Keratinocyte (primary cell): ENCODE measurements around the gene CASP7. TPM values are rescaled to one million over a fixed set of nuclear protein-coding genes. Genes with fewer than 3 reads are reported as not detected.

Experiments
- DNase-seq: peaks from one replicate; pipeline ENCODE4 v3.0.0-alpha.2; 2011; ENCODE audit warnings: low read depth, missing footprints, low spot score
- FAIRE-seq: peaks from 2 replicates; lab custom pipeline; 2011; peaks lifted over from hg19 to GRCh38; lab: Jason Lieb, UNC
- H2AFZ ChIP-seq: 2 replicates; pipeline ENCODE4 v1.6.0; 2012; ENCODE audit warnings: low read length, control low read depth, inconsistent platforms; ENCODE audit not compliant: control insufficient read depth
- H3K27ac ChIP-seq: 2 replicates; pipeline ENCODE4 v1.5.1; 2011; ENCODE audit warnings: low read length; ENCODE audit not compliant: control insufficient read depth, insufficient read depth
- H3K27me3 ChIP-seq: 3 replicates; pipeline ENCODE4 v1.6.0; 2011; ENCODE audit warnings: low read length; ENCODE audit not compliant: control insufficient read depth, insufficient read depth; ENCODE audit errors: extremely low read depth
- H3K36me3 ChIP-seq, 2 experiments: 2 replicates in 1 of 2; 3 replicates in 1 of 2; pipeline ENCODE4 v1.5.1; 2011; ENCODE audit warnings: low read length in 2 of 2, mild to moderate bottlenecking in 1 of 2; ENCODE audit not compliant: control insufficient read depth in 2 of 2, insufficient read depth in 2 of 2; ENCODE audit errors: extremely low read depth in 1 of 2
- H3K4me1 ChIP-seq: 3 replicates; pipeline ENCODE4 v1.5.1; 2011; ENCODE audit warnings: low read length; ENCODE audit not compliant: control insufficient read depth, insufficient read depth; ENCODE audit errors: extremely low read depth
- H3K4me2 ChIP-seq: 3 replicates; pipeline ENCODE4 v1.6.0; 2011; ENCODE audit warnings: low read depth, low read length; ENCODE audit not compliant: control insufficient read depth, insufficient read depth; ENCODE audit errors: extremely low read depth
- H3K4me3 ChIP-seq, 3 experiments: fragments of 200-600 bp in 1 of 3; sonication (generic) in 1 of 3; 2 replicates in 2 of 3; 3 replicates in 1 of 3; pipeline ENCODE4 v1.5.1; 2011 to 2016; ENCODE audit warnings: low read length in 3 of 3, mild to moderate bottlenecking in 3 of 3, control low read depth in 2 of 3, inconsistent platforms in 1 of 3, low read depth in 1 of 3, mixed read lengths in 1 of 3, mixed run types in 1 of 3, moderate library complexity in 1 of 3; ENCODE audit not compliant: control insufficient read depth in 2 of 3, insufficient read depth in 2 of 3; ENCODE audit errors: extremely low read depth in 1 of 3
- H3K79me2 ChIP-seq: 2 replicates; pipeline ENCODE4 v1.6.0; 2012; ENCODE audit warnings: low read length; ENCODE audit not compliant: control insufficient read depth, insufficient read depth
- H3K9ac ChIP-seq: 3 replicates; pipeline ENCODE4 v1.6.0; 2011; ENCODE audit warnings: low read length; ENCODE audit not compliant: control insufficient read depth, insufficient read depth; ENCODE audit errors: extremely low read depth
- H3K9me1 ChIP-seq: 3 replicates; pipeline ENCODE4 v1.6.0; 2011; ENCODE audit warnings: low read length; ENCODE audit not compliant: control insufficient read depth, insufficient read depth; ENCODE audit errors: extremely low read depth
- H3K9me3 ChIP-seq: 2 replicates; pipeline ENCODE4 v1.5.1; 2012; ENCODE audit warnings: low read depth, low read length; ENCODE audit not compliant: control insufficient read depth
- H4K20me1 ChIP-seq: 3 replicates; pipeline ENCODE4 v1.6.0; 2011; ENCODE audit warnings: low read length; ENCODE audit not compliant: control insufficient read depth, insufficient read depth; ENCODE audit errors: extremely low read depth
- CTCF ChIP-seq, 3 experiments: IDR thresholded peaks in 1 of 3; conservative IDR thresholded peaks in 1 of 3; optimal IDR thresholded peaks in 1 of 3; 2 replicates in 2 of 3; 3 replicates in 1 of 3; pipeline versions ENCODE3 to v1.5.1; 2011; ENCODE audit warnings: low read length in 3 of 3, mild to moderate bottlenecking in 3 of 3, moderate library complexity in 2 of 3, control low read depth in 1 of 3, inconsistent platforms in 1 of 3; ENCODE audit not compliant: insufficient read depth in 2 of 3; ENCODE audit errors: extremely low read depth in 1 of 3
- EZH2 ChIP-seq: IDR thresholded peaks from one replicate; pipeline ENCODE4 v1.6.1; 2012; ENCODE audit warnings: inconsistent platforms, mild to moderate bottlenecking, low read length, moderate library complexity
- dilution Hi-C: fragments of 300-500 bp; cut with MboI; formaldehyde crosslinking; loops from one replicate; pipeline ENCODE4 v1.7.0; 2020; ENCODE audit warnings: low sequenced_read_pairs; ENCODE audit not compliant: extremely low pct_ligation_motif_present
- polyA plus RNA-seq, 5 experiments: library from polyadenylated mRNA; depleted of rRNA in 3 of 5; stranded (reverse) in 3 of 5; stranded (forward) in 1 of 5; unstranded in 1 of 5; fragments of >200 nt; gene quantifications; 1 replicate in 1 of 5; 2 replicates in 3 of 5; 3 replicates in 1 of 5; pipeline versions ENCODE4 v1.2.1 to v1.2.3, GENCODE V29; 2011 to 2012; ENCODE audit warnings: missing spikeins in 2 of 5, low read depth in 1 of 5, low replicate concordance in 1 of 5

CASP7 gene
- polyA plus RNA-seq, 1 donor (not counting 4 experiments of a cell fraction or from before 2014, with no cell fraction given): 23.2 TPM

- Histone ChIP-seq H3K27me3 (no peaks in the 10 kb centered on the region), H3K27ac (no peak overlapping the region), H3K36me3 (no peaks in the 10 kb centered on the region), H3K79me2 (no peaks in the 10 kb centered on the region), H3K9me1 (no peaks in the 10 kb centered on the region), H4K20me1 (no peaks in the 10 kb centered on the region), H3K4me1 (no peaks in the 10 kb centered on the region), H3K4me3 (no peak overlapping the region), H3K9me3 (no peaks in the 10 kb centered on the region), H3K9ac (no peak overlapping the region), H3K4me2 (no peak overlapping the region), H2AFZ (no peak overlapping the region)
- TF ChIP-seq CTCF (optimal IDR thresholded peaks at IDR 0.05 in 1 of 3, IDR thresholded peaks at IDR 0.05 in 1 of 3, conservative IDR thresholded peaks at IDR 0.05 in 1 of 3; ENCODE audit: extremely low read depth in 1 of 3, insufficient read depth in 2 of 3, low read length in 3 of 3): peak; percentile 51 to 60 (median 56)
- no peak for TF ChIP-seq EZH2
- FAIRE-seq: no peak
- dilution Hi-C loops: no loop called here
- DNase-seq: no peak
Observed at GRCh38 chr10:113704637-113705343, 25.1 kb downstream of the CASP7 start.

- no peak overlapping the region for H3K4me2 ChIP-seq
- no peak overlapping the region for H3K27ac ChIP-seq
- H3K79me2 ChIP-seq: no peaks in the 10 kb centered on the region
- H3K9ac ChIP-seq: no peak overlapping the region
- H4K20me1 ChIP-seq: no peaks in the 10 kb centered on the region
- no peaks in the 10 kb centered on the region for H3K27me3 ChIP-seq
- dilution Hi-C loops: no loop called here
- FAIRE-seq (no peak), DNase-seq (no peak)
- no peak overlapping the region for H2AFZ ChIP-seq
- no peaks in the 10 kb centered on the region for H3K36me3 ChIP-seq
- TF ChIP-seq EZH2 (no peak), CTCF (optimal IDR thresholded peaks at IDR 0.05 in 1 of 3, IDR thresholded peaks at IDR 0.05 in 1 of 3, conservative IDR thresholded peaks at IDR 0.05 in 1 of 3; ENCODE audit: extremely low read depth in 1 of 3, insufficient read depth in 2 of 3, low read length in 3 of 3) (no peak)
- H3K9me1 ChIP-seq: no peaks in the 10 kb centered on the region
- no peak overlapping the region for H3K4me3 ChIP-seq
- H3K9me3 ChIP-seq: no peaks in the 10 kb centered on the region
- H3K4me1 ChIP-seq: no peaks in the 10 kb centered on the region
Observed at GRCh38 chr10:113705344-113705652, 25.6 kb downstream of the CASP7 start.
